Glomerular visceral epithelial cell (primary cell): Measurements from ENCODE around the gene FUT8.

ENCODE experiments used
- DNase-seq: peaks from one replicate; pipeline ENCODE4 v3.0.0-alpha.2; 2016; ENCODE audit errors: extremely low spot score

The FUT8 gene

DNA sequence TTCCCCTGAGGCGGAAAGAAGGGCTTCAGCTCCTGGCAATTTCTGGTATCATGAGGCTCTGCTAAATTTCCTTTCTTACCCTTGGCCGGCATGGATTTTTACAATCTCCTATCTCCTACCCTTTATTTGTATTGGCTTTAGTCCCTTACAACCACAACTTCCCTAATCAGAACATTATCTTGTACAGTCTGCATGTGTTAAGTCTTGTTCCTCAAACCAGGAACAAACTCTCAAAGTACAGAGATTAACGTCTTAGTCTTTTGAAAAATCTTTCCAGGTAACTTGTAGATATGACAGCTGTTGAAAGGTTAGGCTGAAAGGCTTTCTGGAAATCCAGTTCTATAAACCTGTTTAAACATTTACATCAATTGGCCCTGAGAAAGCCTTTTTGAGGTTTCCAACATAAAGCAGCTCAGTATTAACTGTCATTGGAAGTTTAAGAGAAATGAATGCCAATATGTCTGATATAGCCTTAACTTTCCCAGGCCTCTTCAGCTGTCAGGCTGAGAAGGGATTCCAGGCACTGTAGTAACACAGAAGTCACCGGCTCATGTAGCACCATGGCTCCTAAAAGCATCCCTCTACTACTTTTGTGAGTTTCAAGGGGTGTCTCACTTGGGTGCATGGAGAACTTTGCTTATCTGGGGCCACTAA, 360.5 kb downstream of the FUT8 start:
- DNase-seq = no peak

DNA sequence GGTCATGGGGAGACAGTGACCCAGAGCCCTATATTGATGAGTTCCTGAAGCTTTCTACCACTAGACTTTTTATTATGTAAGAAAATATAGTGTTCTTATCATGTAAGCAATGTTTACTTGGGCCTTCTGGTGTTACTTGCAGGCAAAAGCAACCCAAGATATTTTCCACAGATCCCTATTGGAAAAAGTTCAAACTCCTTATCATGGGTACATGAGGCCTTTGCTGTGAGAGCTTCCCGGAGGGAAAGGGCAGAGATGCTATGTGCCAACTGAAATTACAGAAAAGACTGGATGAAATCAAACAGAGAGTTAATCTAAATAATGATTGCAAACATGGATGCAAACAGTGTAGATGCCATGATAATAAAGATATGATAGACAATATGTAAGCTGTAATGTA, 361.5 kb downstream of the FUT8 start:
- no peak for DNase-seq

DNA sequence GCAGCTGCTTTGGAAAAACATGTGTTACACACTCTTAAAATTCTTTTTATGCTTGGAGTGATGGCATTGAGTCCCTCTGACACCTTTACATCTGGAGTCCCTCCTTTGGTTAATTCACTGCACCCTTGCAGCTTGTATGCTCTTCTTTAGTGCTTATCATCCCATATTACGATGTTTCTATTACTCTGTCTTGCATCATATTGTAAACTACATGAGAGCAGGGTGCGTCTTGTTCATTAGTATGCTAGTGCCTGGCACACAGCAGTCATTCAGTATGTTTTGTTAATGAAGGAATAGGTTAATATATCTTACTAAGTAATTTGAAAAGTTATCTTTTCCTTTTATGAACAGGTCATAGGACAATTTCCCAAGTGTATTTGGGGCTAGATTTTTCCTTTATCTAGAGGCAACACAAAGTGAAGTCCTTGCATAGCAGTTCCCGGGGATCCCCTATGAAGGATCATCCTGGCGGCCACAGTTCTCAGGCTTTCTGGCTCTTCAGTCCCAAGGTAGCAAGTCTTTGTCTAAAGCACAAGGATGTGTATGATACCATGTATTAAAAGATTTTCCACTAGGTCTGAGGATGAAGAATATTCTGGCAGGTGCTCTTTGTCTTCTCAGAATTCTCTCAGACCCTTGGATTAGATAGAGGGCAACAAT, 363.8 kb downstream of the FUT8 start:
- no peak for DNase-seq

DNA sequence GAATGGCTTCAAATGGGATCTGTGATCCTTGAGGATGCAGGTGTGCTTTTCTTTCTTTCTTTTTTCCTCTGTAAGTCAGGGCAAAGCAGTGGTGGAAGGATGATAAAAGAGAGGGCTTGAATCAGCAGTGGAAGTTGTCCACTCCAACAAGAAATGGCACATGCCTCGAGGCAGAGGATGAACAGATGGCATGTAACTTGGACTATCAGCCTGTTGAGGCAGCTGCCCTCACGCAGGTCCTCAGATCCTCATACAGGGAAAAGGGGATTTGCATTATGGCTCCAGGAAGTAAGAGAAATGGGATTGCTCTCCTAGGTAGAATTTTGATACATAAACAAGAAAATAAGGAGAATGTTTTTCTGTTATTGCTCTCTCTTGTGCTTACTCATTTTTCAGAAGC, 368.0 kb downstream of the FUT8 start:
- DNase-seq = no peak

DNA sequence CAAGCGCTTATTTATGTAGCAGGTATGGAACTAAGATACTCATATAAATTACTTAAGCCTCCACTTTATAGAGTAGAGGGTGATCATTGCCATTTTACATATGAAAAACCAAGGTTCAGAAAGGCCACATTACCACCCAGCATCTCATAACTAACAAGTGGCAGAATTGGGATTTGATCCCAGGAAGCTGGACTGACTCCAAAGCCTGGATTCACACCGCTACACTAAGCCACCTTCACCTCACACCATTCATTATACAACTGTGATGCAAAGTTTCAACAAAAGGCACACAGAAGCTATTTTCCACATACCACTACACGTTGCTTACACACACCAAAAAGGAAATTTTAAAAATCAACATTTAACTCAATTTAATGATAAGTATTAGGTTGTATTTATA, 370.6 kb downstream of the FUT8 start:
- no peak for DNase-seq

DNA sequence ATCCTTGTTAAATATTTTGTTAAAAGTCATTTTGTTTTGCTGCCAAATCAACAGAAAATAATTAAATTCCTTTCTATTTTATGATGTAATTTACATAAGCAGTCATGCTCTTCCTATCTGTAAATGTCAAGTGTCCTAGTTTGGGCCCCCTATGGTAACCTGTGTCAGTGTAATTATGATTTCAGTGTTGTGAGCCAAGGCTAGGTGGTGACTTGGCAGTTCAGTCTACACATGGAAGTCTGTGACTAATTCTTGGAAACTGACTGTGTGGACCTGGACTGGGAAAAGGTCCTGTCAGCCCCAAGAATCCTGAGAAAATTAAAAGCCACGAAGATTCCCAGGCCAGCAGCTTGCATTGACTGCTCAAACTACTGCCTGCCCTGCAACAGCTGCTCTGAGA, 371.0 kb downstream of the FUT8 start:
- no peak for DNase-seq

DNA sequence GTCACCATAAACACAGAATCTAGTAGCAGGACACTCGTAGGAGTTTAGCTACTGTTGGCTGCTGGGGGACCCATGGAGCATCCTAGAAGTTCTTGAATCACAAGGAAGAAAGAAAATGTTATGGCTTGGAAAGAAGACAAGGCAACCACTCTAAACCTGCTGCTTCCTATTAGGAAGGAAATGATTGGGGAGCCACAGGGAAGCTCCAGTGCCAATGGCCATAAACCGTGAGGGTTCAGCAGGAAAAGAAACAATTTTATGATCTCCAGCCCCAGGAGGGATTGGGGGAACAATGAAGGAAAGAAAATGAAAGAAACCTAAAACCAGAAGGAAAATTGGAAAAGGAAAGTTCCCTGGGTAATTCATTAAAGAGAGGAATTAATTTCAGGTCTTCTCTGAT, 372.0 kb downstream of the FUT8 start:
- no peak for DNase-seq

DNA sequence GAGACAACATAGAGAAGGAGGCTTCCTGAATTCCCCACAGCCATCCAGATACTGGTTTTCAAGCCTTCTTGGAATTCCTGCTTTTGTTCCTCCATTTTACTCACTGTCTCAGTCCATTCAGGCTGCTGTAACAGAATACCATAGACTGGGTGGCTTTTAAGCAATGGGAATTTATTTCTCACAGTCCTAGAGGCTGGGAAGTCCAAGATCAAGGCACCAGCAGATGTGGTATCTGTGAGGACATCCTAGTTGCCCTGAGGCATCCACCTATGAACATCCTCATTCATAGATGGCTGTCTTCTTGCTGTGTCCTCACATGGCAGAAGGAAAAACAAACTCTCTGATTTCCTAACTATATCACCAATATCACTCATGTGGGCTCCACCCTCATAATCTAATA, 374.9 kb downstream of the FUT8 start:
- DNase-seq = no peak

DNA sequence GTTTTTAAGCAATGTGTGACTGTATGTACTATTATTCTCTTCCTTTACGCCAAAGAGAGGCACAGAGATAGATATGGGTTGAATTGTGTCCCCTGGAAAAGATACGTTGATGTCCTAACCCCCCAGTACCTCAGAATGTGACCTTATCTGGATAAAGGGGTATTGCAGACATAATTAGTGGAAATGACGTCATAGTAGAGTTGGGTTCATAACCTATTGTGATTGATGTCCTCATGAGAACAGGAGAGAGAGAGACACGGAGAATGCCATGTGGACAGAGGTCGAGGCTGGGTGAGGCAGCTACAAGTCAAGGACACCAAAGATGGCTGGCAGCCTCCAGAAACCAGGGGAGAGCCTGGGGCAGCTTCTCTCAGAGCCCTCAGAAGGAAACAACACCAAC, 376.3 kb downstream of the FUT8 start:
- DNase-seq = no peak

DNA sequence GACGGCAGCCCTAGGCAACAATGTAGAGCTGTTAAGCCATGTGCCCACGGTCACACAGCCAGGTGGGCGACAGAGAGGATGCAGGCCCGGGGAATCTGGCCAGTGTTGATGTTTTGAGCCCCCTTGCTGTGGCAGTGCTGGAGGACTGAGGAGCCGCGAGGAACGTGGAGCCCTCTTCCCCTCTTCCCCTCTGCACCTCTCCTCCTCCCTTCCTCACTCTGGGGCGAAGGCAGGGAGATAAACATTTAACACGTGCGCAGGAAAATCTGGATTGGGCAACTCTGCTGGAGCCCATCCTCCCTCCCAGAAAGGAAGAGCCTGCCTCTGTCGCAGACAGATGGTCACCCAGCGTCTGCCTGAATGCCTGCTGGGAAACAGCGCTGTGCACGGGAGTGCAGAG, 376.8 kb downstream of the FUT8 start:
- no peak for DNase-seq

DNA sequence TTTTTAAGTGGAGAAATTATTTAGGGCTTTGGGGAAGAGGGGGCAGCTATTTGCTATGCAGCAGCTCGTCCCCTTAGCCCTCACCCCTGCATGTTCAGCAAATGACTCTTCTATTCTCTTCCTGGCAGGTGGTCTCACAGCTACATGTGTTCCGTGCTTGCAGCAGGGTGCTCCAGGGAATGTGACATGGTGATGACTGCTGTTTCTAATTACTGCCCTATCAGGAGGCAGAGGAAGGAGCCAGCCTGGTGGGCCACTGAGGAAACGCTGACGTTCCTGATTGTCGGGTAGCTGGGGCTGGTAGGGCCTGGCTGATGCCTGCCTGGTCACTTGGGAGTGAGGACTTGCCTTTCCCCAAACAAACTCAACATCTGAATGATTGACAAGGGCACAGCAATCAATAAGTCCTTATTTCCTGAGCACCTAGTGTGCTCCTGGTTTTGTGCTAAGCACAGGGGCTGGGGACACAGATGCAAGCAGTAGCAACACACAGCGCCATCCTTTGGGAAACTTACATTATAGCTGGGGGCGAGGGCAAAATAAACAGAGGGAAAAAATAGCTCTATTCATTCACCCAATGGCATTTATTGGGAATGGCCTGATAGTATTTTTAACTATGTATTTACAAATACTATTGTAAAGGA, 377.8 kb downstream of the FUT8 start:
- no peak for DNase-seq

DNA sequence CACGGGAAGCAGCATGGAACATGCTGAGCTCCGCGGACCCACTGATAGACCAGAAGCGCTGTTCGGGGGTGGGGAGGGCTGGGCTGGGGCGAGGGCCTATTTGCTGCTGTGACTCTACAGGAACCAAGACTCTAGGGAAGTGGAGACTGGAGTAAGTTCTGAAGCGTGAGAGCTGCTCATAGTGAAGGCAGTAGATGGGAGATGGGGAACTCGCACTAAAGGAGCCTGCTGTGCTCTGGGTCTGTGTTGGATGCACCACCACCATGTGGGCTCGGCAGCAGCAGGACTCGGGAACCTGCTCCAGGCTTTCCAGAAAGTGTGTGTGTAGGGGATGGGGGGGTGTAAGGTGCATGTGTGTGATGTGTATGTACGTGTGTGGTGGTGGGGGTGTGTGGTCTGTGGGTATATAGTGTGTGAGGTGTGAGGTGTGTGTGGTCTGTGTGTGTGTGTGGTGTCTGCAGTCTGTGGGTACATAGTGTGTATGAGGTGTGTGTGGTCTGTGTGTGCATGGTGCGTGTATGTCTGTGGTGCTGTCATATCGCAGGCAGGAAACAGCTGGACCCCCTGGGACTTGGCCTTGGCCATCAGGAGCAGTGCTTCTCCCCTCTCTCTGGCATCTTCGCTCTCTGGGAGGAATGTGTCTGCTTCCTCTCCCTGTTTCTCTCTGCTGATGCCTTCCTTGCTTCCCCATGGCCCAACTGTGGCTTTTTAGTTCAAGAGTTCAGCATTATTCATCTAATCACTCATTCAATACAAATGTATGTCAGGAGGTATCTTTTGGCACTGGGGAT, 378.9 kb downstream of the FUT8 start:
- peak; percentile 87 for DNase-seq

DNA sequence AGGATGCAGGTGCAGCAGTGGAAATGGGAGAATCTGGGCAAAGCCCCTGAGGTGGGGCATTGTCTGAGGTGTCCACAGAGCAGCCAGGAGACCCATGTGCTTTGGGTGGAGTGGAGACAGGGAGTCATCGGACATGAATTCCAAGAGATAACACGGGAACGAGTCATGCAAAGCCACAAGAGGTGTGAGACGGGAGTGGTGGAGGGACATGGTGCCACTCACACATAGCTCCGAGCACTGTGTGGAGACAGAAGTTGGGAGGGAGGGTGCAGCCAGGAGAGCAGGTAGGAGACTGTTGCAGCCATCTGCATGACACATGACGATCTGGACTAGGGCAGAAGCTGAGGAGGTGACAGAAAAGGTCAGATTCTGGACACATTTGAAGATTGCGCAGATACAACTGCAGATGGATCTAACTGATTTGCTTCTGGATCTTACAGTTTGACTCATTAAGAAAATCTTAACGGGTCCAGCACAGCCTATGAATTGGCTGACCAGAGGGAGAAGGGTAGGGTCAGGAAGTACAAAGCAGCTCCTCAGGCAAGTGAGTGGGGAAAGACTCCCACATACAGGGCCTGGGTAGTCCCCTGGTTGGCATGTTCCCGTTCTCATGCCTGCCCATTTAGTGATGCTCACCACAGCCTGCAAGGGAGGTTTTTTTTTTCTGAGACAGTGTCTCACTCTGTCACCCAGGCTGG, 379.8 kb downstream of the FUT8 start:
- peak; percentile 78 for DNase-seq
